ENCODE measurements around the gene SLC4A7.
"Not testable (repeated sequence)": the region's sequence is repeated elsewhere in the genome, so short reads cannot be mapped to it uniquely, and the experiment has no call there.

The SLC4A7 gene

GRCh38 chr3:27429909-27430308, 54.3 kb downstream of the SLC4A7 start:
- H3K27me3 ChIP-seq (ENCODE audit: control insufficient read depth, insufficient read depth, low read length) = no peaks in the 10 kb centered on the region
- no peak overlapping the region for H3K27ac ChIP-seq (ENCODE audit: low read depth, low read length)
- H3K36me3 ChIP-seq (ENCODE audit: control insufficient read depth, insufficient read depth, low read length) = peaks cover 73% of the 10 kb centered on the region
- H3K9ac ChIP-seq (ENCODE audit: low read depth, low read length) = no peak overlapping the region
- H3K9me3 ChIP-seq (ENCODE audit: control insufficient read depth, insufficient read depth, low read length) = no peaks in the 10 kb centered on the region
- no peak overlapping the region for H3K4me3 ChIP-seq (ENCODE audit: low read depth, low read length)
- H3K4me1 ChIP-seq (ENCODE audit: control insufficient read depth, insufficient read depth, low read length) = no peaks in the 10 kb centered on the region

GRCh38 chr3:27428446-27428845, 55.7 kb downstream of the SLC4A7 start:
- Histone ChIP-seq H3K27ac (ENCODE audit: low read depth, low read length) (no peak overlapping the region), H3K36me3 (ENCODE audit: control insufficient read depth, insufficient read depth, low read length) (peaks cover 73% of the 10 kb centered on the region), H3K9ac (ENCODE audit: low read depth, low read length) (no peak overlapping the region), H3K27me3 (ENCODE audit: control insufficient read depth, insufficient read depth, low read length) (no peaks in the 10 kb centered on the region), H3K4me1 (ENCODE audit: control insufficient read depth, insufficient read depth, low read length) (no peaks in the 10 kb centered on the region), H3K4me3 (ENCODE audit: low read depth, low read length) (no peak overlapping the region), H3K9me3 (ENCODE audit: control insufficient read depth, insufficient read depth, low read length) (no peaks in the 10 kb centered on the region)

GRCh38 chr3:27426926-27427325, 57.3 kb downstream of the SLC4A7 start:
- Histone ChIP-seq H3K9me3 (ENCODE audit: control insufficient read depth, insufficient read depth, low read length) (no peaks in the 10 kb centered on the region), H3K27me3 (ENCODE audit: control insufficient read depth, insufficient read depth, low read length) (no peaks in the 10 kb centered on the region), H3K4me3 (ENCODE audit: low read depth, low read length) (no peak overlapping the region), H3K9ac (ENCODE audit: low read depth, low read length) (no peak overlapping the region), H3K27ac (ENCODE audit: low read depth, low read length) (no peak overlapping the region), H3K4me1 (ENCODE audit: control insufficient read depth, insufficient read depth, low read length) (no peaks in the 10 kb centered on the region), H3K36me3 (ENCODE audit: control insufficient read depth, insufficient read depth, low read length) (peaks cover 73% of the 10 kb centered on the region)

- H3K4me1 ChIP-seq (ENCODE audit: control insufficient read depth, insufficient read depth, low read length) = no peaks in the 10 kb centered on the region
- peaks cover 73% of the 10 kb centered on the region for H3K36me3 ChIP-seq (ENCODE audit: control insufficient read depth, insufficient read depth, low read length)
- no peak overlapping the region for H3K4me3 ChIP-seq (ENCODE audit: low read depth, low read length)
- H3K27me3 ChIP-seq (ENCODE audit: control insufficient read depth, insufficient read depth, low read length) = no peaks in the 10 kb centered on the region
- H3K9ac ChIP-seq (ENCODE audit: low read depth, low read length) = no peak overlapping the region
- no peaks in the 10 kb centered on the region for H3K9me3 ChIP-seq (ENCODE audit: control insufficient read depth, insufficient read depth, low read length)
- no peak overlapping the region for H3K27ac ChIP-seq (ENCODE audit: low read depth, low read length)
These were observed 58.2 kb downstream of the SLC4A7 start for GRCh38 chr3:27425896-27426565.

- H3K27ac ChIP-seq (ENCODE audit: low read depth, low read length); H3K9ac ChIP-seq (ENCODE audit: low read depth, low read length); H3K4me3 ChIP-seq (ENCODE audit: low read depth, low read length); H3K9me3 ChIP-seq (ENCODE audit: control insufficient read depth, insufficient read depth, low read length); H3K4me1 ChIP-seq (ENCODE audit: control insufficient read depth, insufficient read depth, low read length); H3K27me3 ChIP-seq (ENCODE audit: control insufficient read depth, insufficient read depth, low read length): not testable (repeated sequence)
- H3K36me3 ChIP-seq (ENCODE audit: control insufficient read depth, insufficient read depth, low read length) = peaks cover 72% of the 10 kb centered on the region
These were observed 59.2 kb downstream of the SLC4A7 start for GRCh38 chr3:27424812-27425521.

- H3K4me1 ChIP-seq (ENCODE audit: control insufficient read depth, insufficient read depth, low read length) = no peaks in the 10 kb centered on the region
- H3K27ac ChIP-seq (ENCODE audit: low read depth, low read length) = no peak overlapping the region
- H3K9me3 ChIP-seq (ENCODE audit: control insufficient read depth, insufficient read depth, low read length) = no peaks in the 10 kb centered on the region
- no peak overlapping the region for H3K4me3 ChIP-seq (ENCODE audit: low read depth, low read length)
- H3K9ac ChIP-seq (ENCODE audit: low read depth, low read length) = no peak overlapping the region
- H3K36me3 ChIP-seq (ENCODE audit: control insufficient read depth, insufficient read depth, low read length) = peaks cover 75% of the 10 kb centered on the region
- no peaks in the 10 kb centered on the region for H3K27me3 ChIP-seq (ENCODE audit: control insufficient read depth, insufficient read depth, low read length)
These were observed 60.7 kb downstream of the SLC4A7 start for GRCh38 chr3:27423463-27423862.

- Histone ChIP-seq H3K36me3 (ENCODE audit: control insufficient read depth, insufficient read depth, low read length) (peaks cover 80% of the 10 kb centered on the region), H3K27me3 (ENCODE audit: control insufficient read depth, insufficient read depth, low read length) (no peaks in the 10 kb centered on the region), H3K27ac (ENCODE audit: low read depth, low read length) (no peak overlapping the region), H3K9me3 (ENCODE audit: control insufficient read depth, insufficient read depth, low read length) (no peaks in the 10 kb centered on the region), H3K9ac (ENCODE audit: low read depth, low read length) (no peak overlapping the region), H3K4me3 (ENCODE audit: low read depth, low read length) (no peak overlapping the region), H3K4me1 (ENCODE audit: control insufficient read depth, insufficient read depth, low read length) (no peaks in the 10 kb centered on the region)
These were observed 61.6 kb downstream of the SLC4A7 start for GRCh38 chr3:27422617-27423016.

GRCh38 chr3:27415202-27415601, 69.0 kb downstream of the SLC4A7 start:
- H3K4me1 ChIP-seq (ENCODE audit: control insufficient read depth, insufficient read depth, low read length) = peaks cover 4% of the 10 kb centered on the region; the same call in 1 of the 2 replicates
- no peak overlapping the region for H3K27ac ChIP-seq (ENCODE audit: low read depth, low read length)
- H3K27me3 ChIP-seq (ENCODE audit: control insufficient read depth, insufficient read depth, low read length) = no peaks in the 10 kb centered on the region
- H3K4me3 ChIP-seq (ENCODE audit: low read depth, low read length) = no peak overlapping the region
- H3K9me3 ChIP-seq (ENCODE audit: control insufficient read depth, insufficient read depth, low read length) = no peaks in the 10 kb centered on the region
- H3K36me3 ChIP-seq (ENCODE audit: control insufficient read depth, insufficient read depth, low read length) = peaks cover 78% of the 10 kb centered on the region
- H3K9ac ChIP-seq (ENCODE audit: low read depth, low read length) = no peak overlapping the region

GRCh38 chr3:27392950-27393679, 91.1 kb downstream of the SLC4A7 start:
- no peak overlapping the region for H3K9ac ChIP-seq (ENCODE audit: low read depth, low read length)

GRCh38 chr3:27392414-27392813, 91.8 kb downstream of the SLC4A7 start:
- not testable (repeated sequence) for H3K27me3 ChIP-seq (ENCODE audit: control insufficient read depth, insufficient read depth, low read length); H3K9ac ChIP-seq (ENCODE audit: low read depth, low read length); H3K9me3 ChIP-seq (ENCODE audit: control insufficient read depth, insufficient read depth, low read length); H3K27ac ChIP-seq (ENCODE audit: low read depth, low read length); H3K4me3 ChIP-seq (ENCODE audit: low read depth, low read length); H3K4me1 ChIP-seq (ENCODE audit: control insufficient read depth, insufficient read depth, low read length)
- peaks cover 87% of the 10 kb centered on the region for H3K36me3 ChIP-seq (ENCODE audit: control insufficient read depth, insufficient read depth, low read length)

More at GRCh38 chr3:27392950-27393679, 91.1 kb downstream of the SLC4A7 start:
- no peak overlapping the region for H3K4me3 ChIP-seq (ENCODE audit: low read depth, low read length)
- H3K27me3 ChIP-seq (ENCODE audit: control insufficient read depth, insufficient read depth, low read length) = no peaks in the 10 kb centered on the region
- H3K4me1 ChIP-seq (ENCODE audit: control insufficient read depth, insufficient read depth, low read length) = no peaks in the 10 kb centered on the region
- H3K27ac ChIP-seq (ENCODE audit: low read depth, low read length) = no peak overlapping the region
- peaks cover 90% of the 10 kb centered on the region for H3K36me3 ChIP-seq (ENCODE audit: control insufficient read depth, insufficient read depth, low read length)
- H3K9me3 ChIP-seq (ENCODE audit: control insufficient read depth, insufficient read depth, low read length) = no peaks in the 10 kb centered on the region

- no peaks in the 10 kb centered on the region for H3K4me1 ChIP-seq (ENCODE audit: control insufficient read depth, insufficient read depth, low read length)
- H3K27ac ChIP-seq (ENCODE audit: low read depth, low read length) = no peak overlapping the region
- H3K4me3 ChIP-seq (ENCODE audit: low read depth, low read length) = no peak overlapping the region
- H3K9ac ChIP-seq (ENCODE audit: low read depth, low read length) = no peak overlapping the region
- H3K27me3 ChIP-seq (ENCODE audit: control insufficient read depth, insufficient read depth, low read length) = no peaks in the 10 kb centered on the region
- H3K36me3 ChIP-seq (ENCODE audit: control insufficient read depth, insufficient read depth, low read length) = peaks cover 87% of the 10 kb centered on the region
- H3K9me3 ChIP-seq (ENCODE audit: control insufficient read depth, insufficient read depth, low read length) = no peaks in the 10 kb centered on the region
These were observed 92.4 kb downstream of the SLC4A7 start for GRCh38 chr3:27391796-27392195.
